T1000 (cell line): ENCODE data around the gene CFC1.
"Not testable (repeated sequence)": the region's sequence is repeated elsewhere in the genome, so short reads cannot be mapped to it uniquely, and the experiment has no call there.

Experiments used
- DNase-seq: peaks from one replicate; lab custom pipeline; 2025; ENCODE audit warnings: mixed read lengths; lab: John Stamatoyannopoulos, UW

Gene CFC1

GRCh38 chr2:130599393-130599792 is at the start of gene CFC1:
Gene CFC1, minus strand, starts transcription at chr2:130599575. Its CDS starts 288 bp downstream, at chr2:130599287.
- not testable (repeated sequence) for DNase-seq

- DNase-seq: not testable (repeated sequence)
Observed at GRCh38 chr2:130641688-130642087, 42.3 kb upstream of the CFC1 start.

DNA sequence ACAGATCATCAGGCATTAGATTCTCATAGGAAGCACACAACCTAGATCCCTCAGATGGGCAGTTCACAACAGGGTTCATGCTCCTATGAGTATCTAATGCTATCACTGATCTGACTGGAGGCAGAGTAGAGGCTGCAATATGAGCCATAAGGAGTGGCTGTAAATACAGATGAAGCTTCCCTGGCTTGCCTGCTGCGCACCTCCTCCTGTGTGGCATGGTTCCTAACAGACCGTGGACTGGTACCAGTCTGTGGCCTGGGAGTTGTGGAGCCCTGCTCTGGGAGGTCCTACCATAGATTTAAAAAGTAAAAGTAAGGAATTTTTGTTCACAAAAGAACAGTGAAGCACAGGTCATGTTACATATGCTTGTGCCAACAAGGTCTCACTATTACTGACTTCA is 39.6 kb upstream of the CFC1 start:
- not testable (repeated sequence) for DNase-seq

- DNase-seq: not testable (repeated sequence)
Observed at GRCh38 chr2:130628784-130629475, 29.6 kb upstream of the CFC1 start.

- DNase-seq: not testable (repeated sequence)
Observed at GRCh38 chr2:130611140-130611539, 11.8 kb upstream of the CFC1 start, which contains the start of gene POTEJ. Gene POTEJ, plus strand, starts transcription at chr2:130611440. Its CDS starts 93 bp downstream, at chr2:130611533.

DNA sequence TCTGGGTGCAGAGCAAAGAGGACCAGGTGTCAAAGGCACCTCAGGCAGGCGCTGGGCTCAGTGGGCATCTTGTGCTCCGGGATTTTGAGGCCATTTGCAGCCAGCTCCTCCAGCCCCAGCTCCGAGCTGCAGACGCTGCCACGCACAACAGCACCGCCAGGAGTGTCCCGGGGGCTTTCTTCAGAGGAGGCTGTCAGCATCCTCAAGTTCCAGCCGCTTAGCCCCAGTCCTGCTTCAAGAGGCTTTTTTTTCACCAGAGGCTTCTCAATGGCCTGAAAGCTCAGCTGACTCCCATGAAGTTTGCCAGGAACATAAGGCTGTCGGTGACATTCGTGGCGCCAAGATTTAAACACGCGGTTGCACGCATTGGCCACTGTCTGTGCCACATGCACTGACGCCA is 11.1 kb upstream of the CFC1 start:
- DNase-seq: not testable (repeated sequence)

GRCh38 chr2:130609002-130609920 is 9.9 kb upstream of the CFC1 start:
- not testable (repeated sequence) for DNase-seq

DNA sequence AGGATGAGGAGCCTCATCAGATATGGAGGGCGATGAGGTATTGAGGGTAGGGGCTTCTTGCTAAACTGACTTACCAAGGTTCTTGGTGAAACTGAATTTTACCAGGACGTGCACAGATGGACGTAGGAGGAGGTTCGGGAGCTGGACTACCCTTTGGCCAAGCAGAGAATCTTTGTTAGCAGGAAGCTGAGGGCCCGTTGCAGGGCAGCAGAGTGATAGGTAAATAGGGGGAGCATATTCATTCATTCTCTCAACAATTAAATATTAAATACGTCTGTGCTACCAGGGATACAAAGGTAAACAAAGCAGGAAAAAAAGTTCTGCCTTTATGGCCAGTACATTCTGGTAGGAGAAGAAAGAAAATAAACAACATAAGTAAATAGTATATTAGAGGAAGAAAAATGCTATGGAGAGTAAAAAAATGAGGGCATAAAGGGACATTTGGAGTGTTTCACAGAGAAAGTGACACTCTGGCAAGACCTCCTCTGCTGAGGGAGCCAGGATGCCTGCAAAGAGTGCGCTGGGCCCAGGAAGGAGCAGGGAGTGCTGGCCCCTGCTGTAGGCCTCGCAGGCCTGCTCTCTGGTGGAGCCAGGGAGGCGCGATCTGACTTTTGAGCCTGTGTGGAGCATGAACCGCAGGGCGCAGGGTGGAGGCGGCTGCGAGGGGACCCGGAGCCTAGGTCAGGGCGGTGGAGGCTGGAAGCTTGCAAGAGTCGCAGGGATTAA is 9.1 kb upstream of the CFC1 start:
- DNase-seq: not testable (repeated sequence)

- DNase-seq: not testable (repeated sequence)
Observed at GRCh38 chr2:130601648-130602302, 2.4 kb upstream of the CFC1 start.

GRCh38 chr2:130599926-130600325 is 551 bp upstream of the CFC1 start:
- DNase-seq: not testable (repeated sequence)

DNA sequence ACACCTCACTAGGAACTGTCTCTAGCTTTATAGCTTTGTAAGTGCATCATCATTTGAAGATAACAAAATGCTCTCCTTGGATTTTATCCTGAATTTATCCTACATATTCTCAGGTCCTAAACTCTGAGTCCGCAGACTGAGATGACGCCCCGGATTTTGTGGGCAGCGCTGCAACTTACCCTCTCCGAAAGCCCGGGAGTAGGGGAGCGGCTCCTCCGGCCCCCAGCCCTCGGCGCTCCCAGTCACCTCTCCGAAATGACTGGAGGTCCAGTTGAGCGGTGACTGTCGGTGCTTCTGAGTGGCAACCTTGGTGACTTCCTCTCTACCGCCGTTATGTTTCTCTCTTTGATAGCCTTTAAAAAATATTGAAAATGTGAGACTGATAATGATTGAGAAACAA is 912 bp downstream of the CFC1 start:
- not testable (repeated sequence) for DNase-seq

DNA sequence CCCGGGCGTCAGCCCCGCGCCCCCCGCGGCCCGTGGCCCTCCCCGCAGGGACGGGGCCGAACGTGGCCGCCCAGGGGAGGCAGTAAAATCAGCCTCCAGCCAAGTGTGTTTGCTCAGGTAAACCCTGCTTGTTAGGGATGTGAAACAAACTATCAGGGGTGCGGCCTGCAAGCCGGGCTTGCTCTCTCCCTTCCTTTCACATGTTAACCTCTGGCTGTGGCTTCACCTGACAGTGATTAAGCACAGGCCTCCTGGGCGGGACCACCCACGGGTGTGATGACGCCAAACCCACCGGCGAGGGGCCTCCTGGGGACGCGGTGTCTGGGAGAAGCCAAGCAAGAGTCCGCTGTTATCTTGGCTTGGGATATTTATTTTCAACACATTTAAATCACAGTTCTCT is 1.4 kb downstream of the CFC1 start:
- not testable (repeated sequence) for DNase-seq

DNA sequence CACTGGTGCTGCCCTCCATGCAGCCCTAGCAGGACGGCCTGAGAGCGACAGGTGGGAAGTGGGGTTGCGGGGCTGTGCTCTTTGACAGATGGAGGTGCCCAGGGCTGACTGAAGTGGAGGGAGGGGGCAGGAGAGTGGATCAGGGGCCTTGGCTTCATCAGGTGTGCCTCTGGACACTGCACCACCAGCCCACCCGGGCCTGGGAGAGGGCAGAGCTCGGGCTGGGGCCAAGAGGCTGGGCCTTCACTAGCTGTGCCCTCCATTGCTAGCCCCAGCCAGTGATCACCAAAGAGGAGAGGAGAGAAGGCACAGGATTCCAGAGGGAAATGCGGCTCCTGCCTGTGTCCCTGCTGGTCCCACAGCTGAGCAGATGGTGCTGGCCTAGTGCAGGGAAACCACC is 2.6 kb downstream of the CFC1 start:
- not testable (repeated sequence) for DNase-seq

GRCh38 chr2:130594011-130594410 is 5.4 kb downstream of the CFC1 start:
- not testable (repeated sequence) for DNase-seq

DNA sequence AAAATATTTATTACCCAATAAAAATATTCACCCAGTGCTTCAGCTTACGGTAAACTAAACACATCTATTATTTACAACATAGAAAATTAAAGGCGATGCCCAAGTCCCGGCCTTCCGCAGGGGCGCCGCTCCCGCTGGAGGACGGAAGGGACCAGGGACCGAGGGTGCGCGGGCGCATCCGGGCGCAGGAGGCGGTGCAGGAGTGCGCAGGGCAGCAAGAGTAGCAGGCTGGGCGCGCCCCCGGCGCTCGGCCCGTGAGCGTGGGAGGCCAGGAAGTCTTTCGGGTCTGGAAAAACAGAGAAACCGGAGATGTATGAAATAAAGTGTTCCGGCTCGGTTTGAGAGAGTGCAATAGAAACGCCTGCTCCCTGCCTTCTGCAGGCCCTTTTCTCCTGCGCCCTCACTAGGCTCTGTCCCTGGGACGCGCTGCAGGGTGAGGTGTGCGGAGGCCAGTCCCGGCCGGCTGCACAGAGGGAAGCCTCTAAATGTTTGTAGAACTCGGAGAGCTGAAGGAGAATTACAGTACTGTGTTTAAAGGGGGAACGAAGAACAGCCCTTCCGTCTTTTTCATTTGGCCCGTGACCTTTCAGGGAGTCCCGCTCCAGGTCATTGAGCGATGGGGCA is 6.5 kb downstream of the CFC1 start:
- DNase-seq: not testable (repeated sequence)

DNA sequence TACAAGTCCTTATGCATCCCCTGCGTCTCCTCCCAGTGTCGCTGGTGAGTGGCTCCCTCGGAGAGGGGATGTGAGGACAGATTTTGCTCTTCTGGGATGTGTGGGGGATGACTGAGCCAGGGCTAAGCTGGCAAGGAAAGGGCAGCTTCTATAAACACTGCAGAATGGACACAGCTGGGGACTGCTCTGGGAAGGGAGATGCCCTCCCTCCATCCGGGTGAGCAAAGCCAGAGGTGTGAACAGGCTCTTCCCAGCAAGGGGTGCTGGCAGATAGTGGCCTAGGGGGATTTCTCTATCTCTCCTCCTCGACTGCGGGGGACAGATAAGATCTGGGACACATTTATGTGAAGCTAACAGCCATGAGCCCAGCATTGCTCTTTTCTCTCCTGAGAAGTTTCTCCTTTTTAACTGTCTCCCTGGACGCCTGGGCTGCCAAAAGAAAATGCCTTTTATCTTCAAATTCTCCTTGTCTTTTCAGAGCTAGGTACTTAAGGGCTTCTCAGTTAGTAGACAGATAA is 8.5 kb downstream of the CFC1 start:
- DNase-seq: not testable (repeated sequence)

- DNase-seq: not testable (repeated sequence)
Observed at GRCh38 chr2:130590170-130590841, 9.1 kb downstream of the CFC1 start.

GRCh38 chr2:130588688-130589458 is 10.5 kb downstream of the CFC1 start:
- DNase-seq: not testable (repeated sequence)

GRCh38 chr2:130584726-130585125 is 14.6 kb downstream of the CFC1 start:
- DNase-seq: not testable (repeated sequence)
